ENCODE results near the gene CEP126.

Gene CEP126

GRCh38 chr11:101923554-101923953, 8.7 kb downstream of the CEP126 start:
- H3K36me3 ChIP-seq (ENCODE audit: control insufficient read depth, insufficient read depth, low read length) = no peaks in the 10 kb centered on the region
- H3K9me3 ChIP-seq (ENCODE audit: control insufficient read depth, low read length) = no peaks in the 10 kb centered on the region
- no peaks in the 10 kb centered on the region for H3K4me1 ChIP-seq (ENCODE audit: control insufficient read depth, insufficient read depth, low read length, poor library complexity, severe bottlenecking)
- no peak for DNase-seq
- no peak overlapping the region for H3K4me3 ChIP-seq (ENCODE audit: insufficient read depth, low read depth, low read length, poor library complexity, severe bottlenecking)
- H3K27ac ChIP-seq (ENCODE audit: insufficient read depth, low read length, poor library complexity, severe bottlenecking) = no peak overlapping the region
- H3K27me3 ChIP-seq (replicated peaks; ENCODE audit: control insufficient read depth, insufficient read depth, low read length, poor library complexity, severe bottlenecking) = no peaks in the 10 kb centered on the region

- no peaks in the 10 kb centered on the region for H3K27me3 ChIP-seq (replicated peaks; ENCODE audit: control insufficient read depth, insufficient read depth, low read length, poor library complexity, severe bottlenecking)
- H3K27ac ChIP-seq (ENCODE audit: insufficient read depth, low read length, poor library complexity, severe bottlenecking) = no peak overlapping the region
- H3K36me3 ChIP-seq (ENCODE audit: control insufficient read depth, insufficient read depth, low read length) = no peaks in the 10 kb centered on the region
- DNase-seq = no peak
- no peaks in the 10 kb centered on the region for H3K4me1 ChIP-seq (ENCODE audit: control insufficient read depth, insufficient read depth, low read length, poor library complexity, severe bottlenecking)
- no peak overlapping the region for H3K4me3 ChIP-seq (ENCODE audit: insufficient read depth, low read depth, low read length, poor library complexity, severe bottlenecking)
- H3K9me3 ChIP-seq (ENCODE audit: control insufficient read depth, low read length) = no peaks in the 10 kb centered on the region
These were observed 14.6 kb downstream of the CEP126 start for GRCh38 chr11:101929294-101929915.

- Histone ChIP-seq H3K4me3 (ENCODE audit: insufficient read depth, low read depth, low read length, poor library complexity, severe bottlenecking) (no peak overlapping the region), H3K27me3 (replicated peaks; ENCODE audit: control insufficient read depth, insufficient read depth, low read length, poor library complexity, severe bottlenecking) (no peaks in the 10 kb centered on the region), H3K27ac (ENCODE audit: insufficient read depth, low read length, poor library complexity, severe bottlenecking) (no peak overlapping the region), H3K36me3 (ENCODE audit: control insufficient read depth, insufficient read depth, low read length) (no peaks in the 10 kb centered on the region), H3K4me1 (ENCODE audit: control insufficient read depth, insufficient read depth, low read length, poor library complexity, severe bottlenecking) (no peaks in the 10 kb centered on the region), H3K9me3 (ENCODE audit: control insufficient read depth, low read length) (no peaks in the 10 kb centered on the region)
- DNase-seq = no peak
These were observed 16.9 kb downstream of the CEP126 start for GRCh38 chr11:101931692-101932091.

- Histone ChIP-seq H3K27me3 (replicated peaks; ENCODE audit: control insufficient read depth, insufficient read depth, low read length, poor library complexity, severe bottlenecking) (no peaks in the 10 kb centered on the region), H3K4me3 (ENCODE audit: insufficient read depth, low read depth, low read length, poor library complexity, severe bottlenecking) (no peak overlapping the region), H3K4me1 (ENCODE audit: control insufficient read depth, insufficient read depth, low read length, poor library complexity, severe bottlenecking) (no peaks in the 10 kb centered on the region), H3K27ac (ENCODE audit: insufficient read depth, low read length, poor library complexity, severe bottlenecking) (no peak overlapping the region), H3K36me3 (ENCODE audit: control insufficient read depth, insufficient read depth, low read length) (no peaks in the 10 kb centered on the region), H3K9me3 (ENCODE audit: control insufficient read depth, low read length) (no peaks in the 10 kb centered on the region)
- no peak for DNase-seq
These were observed 26.2 kb downstream of the CEP126 start for GRCh38 chr11:101940901-101941520.

GRCh38 chr11:101944923-101945322, 30.1 kb downstream of the CEP126 start:
- Histone ChIP-seq H3K36me3 (ENCODE audit: control insufficient read depth, insufficient read depth, low read length) (no peaks in the 10 kb centered on the region), H3K27ac (ENCODE audit: insufficient read depth, low read length, poor library complexity, severe bottlenecking) (no peak overlapping the region), H3K4me3 (ENCODE audit: insufficient read depth, low read depth, low read length, poor library complexity, severe bottlenecking) (no peak overlapping the region), H3K9me3 (ENCODE audit: control insufficient read depth, low read length) (no peaks in the 10 kb centered on the region), H3K27me3 (replicated peaks; ENCODE audit: control insufficient read depth, insufficient read depth, low read length, poor library complexity, severe bottlenecking) (no peaks in the 10 kb centered on the region), H3K4me1 (ENCODE audit: control insufficient read depth, insufficient read depth, low read length, poor library complexity, severe bottlenecking) (no peaks in the 10 kb centered on the region)
- DNase-seq = no peak

GRCh38 chr11:101945448-101945847, 30.6 kb downstream of the CEP126 start:
- no peak overlapping the region for H3K27ac ChIP-seq (ENCODE audit: insufficient read depth, low read length, poor library complexity, severe bottlenecking)
- no peaks in the 10 kb centered on the region for H3K27me3 ChIP-seq (replicated peaks; ENCODE audit: control insufficient read depth, insufficient read depth, low read length, poor library complexity, severe bottlenecking)
- no peak for DNase-seq
- H3K36me3 ChIP-seq (ENCODE audit: control insufficient read depth, insufficient read depth, low read length) = no peaks in the 10 kb centered on the region
- H3K4me3 ChIP-seq (ENCODE audit: insufficient read depth, low read depth, low read length, poor library complexity, severe bottlenecking) = no peak overlapping the region
- no peaks in the 10 kb centered on the region for H3K9me3 ChIP-seq (ENCODE audit: control insufficient read depth, low read length)
- no peaks in the 10 kb centered on the region for H3K4me1 ChIP-seq (ENCODE audit: control insufficient read depth, insufficient read depth, low read length, poor library complexity, severe bottlenecking)

GRCh38 chr11:101949680-101950220, 34.9 kb downstream of the CEP126 start:
- no peak for DNase-seq
- Histone ChIP-seq H3K9me3 (ENCODE audit: control insufficient read depth, low read length) (no peaks in the 10 kb centered on the region), H3K27ac (ENCODE audit: insufficient read depth, low read length, poor library complexity, severe bottlenecking) (no peak overlapping the region), H3K4me3 (ENCODE audit: insufficient read depth, low read depth, low read length, poor library complexity, severe bottlenecking) (no peak overlapping the region), H3K27me3 (replicated peaks; ENCODE audit: control insufficient read depth, insufficient read depth, low read length, poor library complexity, severe bottlenecking) (no peaks in the 10 kb centered on the region), H3K4me1 (ENCODE audit: control insufficient read depth, insufficient read depth, low read length, poor library complexity, severe bottlenecking) (no peaks in the 10 kb centered on the region), H3K36me3 (ENCODE audit: control insufficient read depth, insufficient read depth, low read length) (no peaks in the 10 kb centered on the region)

- DNase-seq = no peak
- Histone ChIP-seq H3K27me3 (replicated peaks; ENCODE audit: control insufficient read depth, insufficient read depth, low read length, poor library complexity, severe bottlenecking) (no peaks in the 10 kb centered on the region), H3K9me3 (ENCODE audit: control insufficient read depth, low read length) (no peaks in the 10 kb centered on the region), H3K4me1 (ENCODE audit: control insufficient read depth, insufficient read depth, low read length, poor library complexity, severe bottlenecking) (no peaks in the 10 kb centered on the region), H3K27ac (ENCODE audit: insufficient read depth, low read length, poor library complexity, severe bottlenecking) (no peak overlapping the region), H3K4me3 (ENCODE audit: insufficient read depth, low read depth, low read length, poor library complexity, severe bottlenecking) (no peak overlapping the region), H3K36me3 (ENCODE audit: control insufficient read depth, insufficient read depth, low read length) (no peaks in the 10 kb centered on the region)
These were observed 40.5 kb downstream of the CEP126 start for GRCh38 chr11:101955278-101955677.

GRCh38 chr11:101955701-101956100, 40.9 kb downstream of the CEP126 start:
- H3K4me3 ChIP-seq (ENCODE audit: insufficient read depth, low read depth, low read length, poor library complexity, severe bottlenecking) = no peak overlapping the region
- no peaks in the 10 kb centered on the region for H3K4me1 ChIP-seq (ENCODE audit: control insufficient read depth, insufficient read depth, low read length, poor library complexity, severe bottlenecking)
- no peaks in the 10 kb centered on the region for H3K9me3 ChIP-seq (ENCODE audit: control insufficient read depth, low read length)
- H3K27ac ChIP-seq (ENCODE audit: insufficient read depth, low read length, poor library complexity, severe bottlenecking) = no peak overlapping the region
- DNase-seq = no peak
- H3K27me3 ChIP-seq (replicated peaks; ENCODE audit: control insufficient read depth, insufficient read depth, low read length, poor library complexity, severe bottlenecking) = no peaks in the 10 kb centered on the region
- no peaks in the 10 kb centered on the region for H3K36me3 ChIP-seq (ENCODE audit: control insufficient read depth, insufficient read depth, low read length)

- H3K27me3 ChIP-seq (replicated peaks; ENCODE audit: control insufficient read depth, insufficient read depth, low read length, poor library complexity, severe bottlenecking) = no peaks in the 10 kb centered on the region
These were observed 45.4 kb downstream of the CEP126 start for GRCh38 chr11:101960231-101960630.

More at GRCh38 chr11:101960231-101960630, 45.4 kb downstream of the CEP126 start:
- Histone ChIP-seq H3K4me1 (ENCODE audit: control insufficient read depth, insufficient read depth, low read length, poor library complexity, severe bottlenecking) (no peaks in the 10 kb centered on the region), H3K36me3 (ENCODE audit: control insufficient read depth, insufficient read depth, low read length) (no peaks in the 10 kb centered on the region), H3K27ac (ENCODE audit: insufficient read depth, low read length, poor library complexity, severe bottlenecking) (no peak overlapping the region), H3K4me3 (ENCODE audit: insufficient read depth, low read depth, low read length, poor library complexity, severe bottlenecking) (no peak overlapping the region), H3K9me3 (ENCODE audit: control insufficient read depth, low read length) (no peaks in the 10 kb centered on the region)
- DNase-seq = no peak
